Measurements from ENCODE around the gene STK25.
"Not testable (repeated sequence)": the region's sequence is repeated elsewhere in the genome, so short reads cannot be mapped to it uniquely, and the experiment has no call there.

Gene STK25

DNA sequence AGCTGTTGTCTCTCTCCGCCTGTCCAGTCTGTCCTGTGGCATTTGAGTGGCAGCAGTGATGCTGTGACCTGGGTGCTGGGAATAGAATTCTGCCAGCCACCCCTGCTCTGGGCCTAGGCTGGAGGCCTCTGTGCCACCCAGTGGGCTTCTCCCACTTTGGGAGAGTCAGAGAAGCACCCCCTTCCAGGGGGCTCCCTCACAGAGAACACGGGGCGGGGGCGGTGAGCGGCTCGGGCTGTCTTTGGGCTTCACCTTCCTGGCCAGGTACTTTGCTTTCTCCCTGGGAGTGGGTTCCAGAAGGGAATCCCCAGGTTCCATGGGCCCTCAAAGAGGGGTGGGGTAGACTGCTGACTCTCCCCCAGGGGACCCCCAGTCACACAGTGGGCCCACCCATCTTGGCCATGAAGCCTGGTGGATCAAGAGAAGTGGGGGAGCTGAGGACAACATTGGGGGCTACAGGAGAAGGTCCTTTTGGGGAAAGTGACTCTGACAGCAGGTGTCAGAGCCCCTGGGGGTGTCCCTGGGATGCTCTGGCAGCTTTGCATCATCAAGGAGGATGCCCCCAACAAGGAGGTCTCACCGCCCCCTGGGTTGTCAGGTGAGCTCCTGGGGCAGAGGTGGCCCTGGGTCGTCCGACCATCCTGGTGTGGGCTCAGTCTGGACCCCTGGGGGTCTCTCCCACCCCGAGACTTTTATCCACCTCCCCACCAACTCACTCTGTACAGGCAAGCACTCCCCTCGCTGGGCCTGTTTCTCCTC is 31.4 kb upstream of the STK25 start:
- DNase-seq (ENCODE audit: low read depth in 2 of 2), result no peak

DNA sequence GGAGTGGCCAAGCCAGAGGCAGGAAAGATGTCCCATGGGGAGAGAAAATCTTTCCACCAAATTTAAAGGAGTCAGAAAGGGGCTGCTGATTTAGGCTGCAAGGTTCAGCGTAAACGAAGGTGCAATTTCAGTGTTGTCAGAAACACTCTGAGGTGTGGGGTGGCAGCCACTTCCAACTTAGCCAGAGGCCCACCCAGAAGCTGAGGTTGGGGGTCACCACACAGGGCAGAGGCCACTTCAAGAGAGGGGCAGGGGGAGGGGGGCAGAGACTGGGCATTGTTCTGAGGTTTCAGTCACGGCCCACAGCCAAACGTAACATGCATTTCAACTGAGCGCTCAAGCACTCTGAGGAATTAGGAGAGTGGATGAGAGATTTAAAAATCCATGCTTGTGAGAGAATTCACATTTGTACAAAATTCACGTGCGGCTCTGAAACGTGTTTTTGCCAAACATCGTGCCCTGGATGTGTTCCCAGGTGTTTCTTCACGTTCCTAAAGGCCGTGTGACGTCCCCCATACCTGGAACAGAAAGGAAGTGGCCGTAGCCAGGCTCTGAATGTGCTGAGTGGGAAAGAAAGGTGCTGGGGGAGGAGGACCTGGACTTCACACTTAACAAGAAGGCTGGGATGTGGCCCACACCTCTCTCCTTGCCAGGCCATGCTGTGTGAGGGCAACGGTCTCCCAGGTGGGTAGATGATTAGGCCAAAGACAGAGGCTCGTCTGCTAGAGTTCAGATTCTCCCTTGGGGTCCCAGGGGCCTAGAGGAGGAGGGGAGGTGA is 30.6 kb upstream of the STK25 start:
- DNase-seq (ENCODE audit: low read depth in 2 of 2), result no peak

DNA sequence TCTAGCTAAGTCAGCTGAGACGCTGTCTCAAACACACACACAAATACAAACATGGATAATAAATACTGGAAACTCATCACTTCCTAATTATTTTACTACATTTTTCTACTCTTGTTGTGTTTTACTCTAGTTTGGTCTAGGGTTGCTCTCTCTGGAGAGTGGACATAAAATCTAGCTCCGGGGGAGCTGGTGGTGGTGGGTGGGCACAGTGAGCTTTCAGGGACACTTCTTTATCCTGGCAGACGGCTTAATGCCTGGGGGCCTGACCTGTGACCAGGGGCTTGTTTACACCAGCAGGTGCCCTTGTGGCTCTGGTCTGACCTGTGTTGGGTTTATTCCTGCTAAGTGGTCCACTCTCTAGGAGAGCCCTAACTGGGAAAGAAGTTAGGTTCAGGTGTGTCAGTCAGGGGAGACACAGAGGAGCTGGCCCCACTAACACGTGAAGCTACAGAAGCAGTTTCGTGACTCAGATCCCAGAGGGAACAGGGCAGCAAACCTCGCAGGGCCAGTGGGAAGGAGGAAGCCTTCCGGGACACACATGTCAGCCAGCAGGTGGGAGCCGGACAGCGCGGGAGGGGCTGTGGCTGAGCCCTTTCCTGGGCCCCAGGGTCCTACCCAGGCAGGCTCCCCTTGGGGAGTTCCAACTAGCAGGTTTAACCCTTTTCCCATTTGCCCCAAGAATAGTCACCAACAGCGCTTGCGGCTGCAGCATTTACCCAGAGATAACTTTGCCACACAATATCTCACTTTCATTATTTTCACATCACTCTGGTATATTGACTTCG is 27.7 kb upstream of the STK25 start:
- no peak for DNase-seq (ENCODE audit: low read depth in 2 of 2)

DNA sequence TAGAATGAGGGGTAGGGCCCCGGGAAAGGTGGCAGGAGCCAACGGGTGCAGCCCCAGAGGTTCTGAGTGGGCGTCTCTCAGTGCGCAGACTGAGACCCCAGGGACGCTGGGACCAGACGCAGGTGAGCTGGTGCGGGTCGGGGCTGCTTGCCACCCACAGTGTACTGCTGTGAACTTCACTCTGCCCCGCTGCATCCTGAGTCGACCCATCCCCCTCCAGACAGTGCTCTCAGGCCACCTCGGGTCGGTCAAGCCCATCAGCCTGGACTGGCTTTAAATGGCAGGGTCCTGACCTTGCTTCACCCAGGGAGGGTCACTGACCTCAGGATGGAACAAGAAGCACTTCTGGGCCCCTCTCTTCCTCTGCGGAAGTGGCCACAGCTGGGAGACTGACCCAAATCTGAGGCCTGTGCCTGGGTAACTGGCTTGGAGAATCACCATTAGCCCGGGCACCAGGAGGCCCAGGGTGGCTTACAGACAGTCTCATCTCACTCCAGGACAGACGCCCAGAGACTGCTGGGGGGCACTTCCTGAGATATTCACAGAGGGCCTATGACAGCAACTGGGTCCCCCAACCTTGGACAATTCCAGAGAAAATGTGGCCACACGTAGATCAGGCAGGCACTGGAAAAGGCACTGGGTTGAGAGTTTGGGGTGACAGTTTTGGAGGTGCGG is 26.5 kb upstream of the STK25 start:
- DNase-seq (ENCODE audit: low read depth in 2 of 2), result no peak

DNA sequence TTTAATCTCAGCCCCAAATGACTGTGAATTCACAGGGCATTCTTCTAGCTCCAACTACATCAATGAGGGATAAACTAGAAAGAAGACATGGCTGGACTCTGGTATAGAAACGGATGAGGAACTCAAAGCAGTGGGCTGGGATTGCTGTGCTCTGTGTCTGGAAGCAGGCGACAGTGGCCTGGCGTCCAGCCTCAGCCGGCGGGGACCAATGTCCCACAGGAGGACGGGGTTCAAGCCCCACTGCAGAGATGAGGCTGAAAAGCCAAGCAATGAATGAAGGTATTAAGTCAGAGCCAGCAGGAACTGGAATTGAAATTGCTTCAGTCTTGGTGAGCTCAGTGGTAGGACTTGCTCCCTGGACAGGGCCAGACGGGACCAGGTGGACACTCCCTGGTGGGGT is 25.9 kb upstream of the STK25 start:
- DNase-seq (ENCODE audit: low read depth in 2 of 2), result no peak

DNA sequence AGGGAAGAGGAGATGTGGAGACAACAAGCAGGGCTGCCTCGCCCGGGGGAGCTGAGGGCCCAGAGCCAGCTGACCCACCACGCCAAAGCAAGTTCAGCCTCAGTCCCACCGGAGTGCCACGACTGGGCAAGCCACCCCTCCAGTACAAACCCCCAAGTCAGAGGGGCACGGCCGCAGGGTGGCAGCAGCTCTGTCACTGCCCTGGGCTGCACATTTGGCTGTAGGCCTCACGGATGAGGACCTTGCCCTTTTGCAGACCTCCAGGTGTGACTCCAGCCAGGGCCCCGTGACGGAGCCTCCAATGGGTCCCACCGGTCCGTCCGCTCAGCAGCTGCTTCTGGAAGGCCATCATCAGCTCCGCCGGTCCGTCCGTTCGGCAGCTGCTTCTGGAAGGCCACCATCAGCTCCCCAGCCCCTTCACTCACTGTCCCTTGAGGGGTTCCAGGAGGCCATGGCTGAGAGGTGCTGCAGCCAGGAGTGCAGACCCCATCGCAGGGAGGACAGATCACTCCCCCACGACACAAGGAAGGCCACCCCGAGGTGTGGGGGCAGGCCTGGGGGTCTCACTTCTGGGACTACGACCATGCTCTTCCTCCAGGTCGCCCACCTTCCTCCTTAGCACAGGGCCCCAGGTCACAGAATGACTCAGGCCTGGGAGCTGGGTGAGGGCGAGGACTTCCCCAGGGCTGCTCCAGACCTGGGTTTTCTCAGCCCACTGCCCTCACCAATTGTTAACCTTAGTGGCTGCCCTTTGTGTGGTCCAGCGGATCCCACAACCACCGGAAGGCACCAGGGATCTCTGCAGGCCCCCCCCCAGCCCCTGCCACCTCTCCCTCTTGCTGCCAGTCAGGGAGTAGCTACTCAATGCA is 24.6 kb upstream of the STK25 start:
- no peak for DNase-seq (ENCODE audit: low read depth in 2 of 2)

DNA sequence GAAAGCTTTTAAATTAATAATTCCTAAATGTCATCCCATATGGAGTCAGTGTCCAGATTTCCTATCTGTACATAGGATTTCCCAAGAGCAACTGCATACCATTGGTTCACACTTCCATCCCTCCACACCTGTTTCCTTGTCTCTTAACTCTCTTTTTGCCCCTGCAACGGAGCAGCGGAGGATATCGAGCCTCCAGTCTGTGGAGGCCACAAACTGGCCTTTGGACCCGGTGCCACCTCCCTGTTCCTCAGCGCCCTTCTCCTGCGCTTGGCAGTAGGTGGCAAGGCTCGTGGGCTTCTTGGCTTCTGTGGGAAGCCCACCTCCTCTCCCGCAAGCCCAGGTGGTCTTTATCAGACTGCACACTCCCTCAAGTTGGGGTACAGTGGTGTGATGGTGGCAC is 23.8 kb upstream of the STK25 start:
- no peak for DNase-seq (ENCODE audit: low read depth in 2 of 2)

DNA sequence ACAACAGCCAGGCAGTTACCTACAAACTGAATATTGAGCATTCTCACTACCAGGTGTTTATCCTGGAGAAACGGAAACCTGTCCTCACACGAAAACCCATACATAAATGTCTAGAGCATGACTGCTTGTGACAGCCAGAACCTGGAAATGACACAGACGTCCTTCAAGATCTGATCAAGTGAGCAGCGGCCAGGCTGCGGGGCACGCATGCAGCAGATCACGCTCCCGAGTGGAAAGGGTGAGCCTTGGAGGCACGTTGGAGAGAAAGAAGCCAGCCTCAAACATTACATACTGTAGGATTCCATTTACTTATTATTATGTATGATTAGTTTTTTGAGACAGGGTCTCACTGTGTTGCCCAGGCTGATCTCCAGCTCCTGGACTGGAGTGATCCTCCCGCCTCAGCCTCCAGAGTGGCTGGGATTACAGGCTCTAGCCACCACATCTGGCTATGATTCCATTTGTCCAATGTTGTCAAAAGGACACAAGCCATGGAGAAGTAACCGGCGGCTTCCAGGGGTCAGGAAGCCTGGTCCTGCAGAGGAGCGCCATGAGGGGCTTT is 22.9 kb upstream of the STK25 start:
- DNase-seq (ENCODE audit: low read depth in 2 of 2), result no peak

DNA sequence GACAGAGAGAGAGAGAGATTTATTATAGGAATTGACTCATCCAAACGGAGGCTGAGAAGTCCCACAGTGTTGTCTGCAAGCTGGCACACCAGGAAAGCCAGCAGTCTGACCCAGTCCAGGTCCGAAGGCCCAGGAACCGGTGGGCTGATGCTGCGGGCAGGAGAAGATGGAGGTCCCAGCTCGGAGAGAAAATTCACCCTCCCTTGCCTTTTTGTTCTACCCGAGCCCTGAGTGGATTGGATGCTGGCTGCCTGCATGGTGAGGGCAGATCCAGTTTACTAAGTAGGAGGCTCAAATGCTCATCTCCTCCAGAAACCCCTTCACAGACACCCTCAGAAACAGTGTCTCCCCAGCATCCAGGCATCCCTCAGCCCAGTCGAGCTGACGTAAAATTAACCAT is 22.2 kb upstream of the STK25 start:
- DNase-seq (ENCODE audit: low read depth in 2 of 2), result no peak

DNA sequence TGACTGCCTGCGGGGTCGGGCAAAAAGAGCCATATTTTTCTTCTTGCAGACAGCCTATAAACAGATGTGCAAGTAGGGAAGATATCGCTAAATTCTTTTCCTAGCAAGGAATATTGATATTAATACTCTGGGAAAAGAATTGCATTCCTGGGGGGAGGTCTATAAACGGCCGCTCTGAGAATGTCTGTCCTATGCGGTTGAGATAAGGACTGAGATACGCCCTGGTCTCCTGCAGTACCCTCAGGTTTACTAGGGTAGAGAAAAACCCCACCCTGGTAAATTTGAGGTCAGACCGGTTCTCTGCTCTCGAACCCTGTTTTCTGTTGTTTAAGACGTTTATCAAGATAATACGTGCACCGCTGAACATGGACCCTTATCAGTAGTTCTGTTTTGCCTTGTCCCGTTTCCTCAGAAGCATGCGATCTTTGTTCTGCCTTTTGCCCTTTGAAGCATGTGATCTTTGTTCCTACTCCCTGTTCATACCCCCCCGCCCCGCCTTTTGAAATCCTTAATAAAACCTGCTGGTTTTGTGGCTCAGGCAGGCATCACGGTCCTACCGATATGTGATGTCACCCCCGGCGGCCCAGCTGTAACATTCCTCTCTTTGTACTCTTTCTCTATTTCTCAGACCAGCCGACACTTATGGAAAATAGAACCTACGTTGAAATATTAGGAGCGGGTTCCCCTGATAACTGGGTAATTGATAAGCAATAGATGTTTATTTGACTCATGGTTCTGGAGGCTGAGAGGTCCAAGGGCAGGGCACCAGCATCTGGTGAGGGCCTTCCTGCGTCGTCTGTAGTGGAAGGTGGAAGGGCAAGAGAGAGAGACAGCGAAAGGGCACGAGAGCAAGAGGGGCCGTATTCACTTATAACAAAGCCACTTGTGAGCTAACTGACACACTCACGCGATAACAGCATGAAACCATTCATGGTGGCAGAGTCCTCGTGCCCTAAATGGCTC is 17.7 kb upstream of the STK25 start:
- DNase-seq (ENCODE audit: low read depth in 2 of 2), result not testable (repeated sequence)

DNA sequence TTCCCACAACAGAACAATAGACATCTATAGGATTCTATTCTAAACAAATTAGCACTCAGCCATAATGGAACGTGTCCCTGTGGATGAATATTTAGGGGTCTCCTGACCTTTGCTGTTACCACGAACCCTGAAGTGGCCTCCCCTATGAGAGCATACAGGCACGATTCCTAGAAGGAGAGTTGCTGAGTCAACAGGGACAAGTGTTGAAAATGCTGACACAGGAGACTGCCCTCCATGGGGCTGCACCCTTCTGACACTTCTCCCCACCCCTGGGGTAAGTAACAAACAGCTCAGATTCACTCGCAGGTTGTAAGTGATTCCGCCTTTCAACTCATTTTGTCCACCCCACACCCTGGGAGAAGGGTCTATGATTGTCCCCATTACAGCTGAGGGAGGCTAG is 14.1 kb upstream of the STK25 start:
- DNase-seq (ENCODE audit: low read depth in 2 of 2), result no peak

DNA sequence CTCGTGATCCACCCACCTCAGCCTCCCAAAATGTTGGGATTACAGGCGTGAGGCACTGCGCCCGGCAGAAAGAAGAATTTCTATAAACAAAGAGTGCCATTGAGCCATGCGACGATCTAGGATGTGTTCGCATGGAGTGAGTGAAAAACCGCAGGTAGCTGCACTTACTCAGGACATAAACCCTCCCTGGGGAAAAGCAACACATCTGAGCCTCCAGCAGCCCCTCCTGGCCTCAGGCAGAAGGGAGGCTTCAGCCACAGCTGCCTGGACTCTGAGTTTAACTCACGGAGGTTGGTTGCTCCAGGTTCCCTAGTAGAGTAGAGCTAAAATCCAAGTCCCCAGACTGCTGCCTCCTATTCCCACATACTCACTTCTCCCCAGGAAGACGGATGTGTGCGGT is 11.3 kb upstream of the STK25 start:
- DNase-seq (ENCODE audit: low read depth in 2 of 2), result no peak

DNA sequence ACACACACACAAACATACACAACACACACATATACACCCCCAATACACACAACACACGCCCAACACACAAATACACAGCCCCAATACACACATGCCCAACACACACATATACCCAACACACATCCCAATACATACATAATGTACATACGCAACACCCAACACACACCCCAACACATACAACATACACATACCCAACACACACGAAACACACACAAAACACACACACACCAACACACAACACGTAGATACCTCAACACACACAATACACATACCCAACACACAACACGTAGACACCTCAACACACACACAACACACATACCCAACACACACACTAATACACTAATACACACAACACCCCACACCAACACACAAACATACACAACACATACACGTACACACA is 8.9 kb upstream of the STK25 start:
- DNase-seq (ENCODE audit: low read depth in 2 of 2), result no peak

DNA sequence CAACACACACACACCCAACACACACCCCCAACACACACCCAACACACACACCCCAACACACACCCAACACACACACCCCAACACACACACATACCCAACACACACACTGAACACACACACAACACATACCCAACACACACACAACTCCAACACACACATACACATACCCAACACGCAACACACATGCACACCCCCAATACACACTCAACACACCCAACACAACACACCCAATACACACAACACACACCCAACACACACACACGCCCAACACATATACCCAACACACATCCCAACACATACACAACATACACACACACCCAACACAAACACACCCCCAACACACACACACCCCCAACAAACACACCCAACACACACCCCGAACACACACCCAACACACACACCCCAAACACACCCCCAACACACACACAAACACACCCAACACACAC is 8.2 kb upstream of the STK25 start:
- DNase-seq (ENCODE audit: low read depth in 2 of 2), result no peak

DNA sequence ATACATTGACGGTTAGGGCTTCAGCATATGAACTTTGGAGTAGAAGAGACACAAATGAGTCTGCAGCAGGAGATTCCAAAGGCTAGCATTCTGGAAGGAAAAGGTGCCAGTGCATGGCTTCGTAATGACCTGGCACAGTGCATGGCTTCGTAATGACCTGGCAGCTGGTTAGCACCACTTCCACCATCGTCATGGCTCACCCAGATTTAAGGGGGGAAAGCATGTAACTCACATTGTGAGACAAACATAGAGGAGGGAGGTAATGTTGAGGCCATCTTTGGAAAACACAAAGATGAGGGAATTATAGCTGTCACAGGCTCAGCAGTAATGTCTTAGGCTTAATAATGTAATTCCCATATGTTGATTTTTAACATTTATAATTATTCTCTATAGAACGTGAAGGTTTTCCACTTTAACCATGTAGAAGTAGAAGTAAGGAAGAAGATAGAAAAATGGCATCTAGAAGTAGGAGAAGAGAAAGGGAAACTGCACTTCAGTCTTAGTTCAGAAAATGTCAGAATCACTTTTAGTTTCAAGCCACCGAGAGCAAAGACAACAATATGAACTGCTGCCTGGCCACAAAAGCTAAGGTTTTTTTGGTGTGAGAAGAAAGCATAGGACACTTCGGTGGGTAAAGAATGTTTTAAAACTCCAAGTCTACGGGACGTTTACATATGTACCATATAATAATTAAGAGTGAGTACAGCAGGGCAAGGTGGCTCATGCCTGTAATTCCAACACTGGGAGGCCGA is 6.8 kb upstream of the STK25 start:
- no peak for DNase-seq (ENCODE audit: low read depth in 2 of 2)

DNA sequence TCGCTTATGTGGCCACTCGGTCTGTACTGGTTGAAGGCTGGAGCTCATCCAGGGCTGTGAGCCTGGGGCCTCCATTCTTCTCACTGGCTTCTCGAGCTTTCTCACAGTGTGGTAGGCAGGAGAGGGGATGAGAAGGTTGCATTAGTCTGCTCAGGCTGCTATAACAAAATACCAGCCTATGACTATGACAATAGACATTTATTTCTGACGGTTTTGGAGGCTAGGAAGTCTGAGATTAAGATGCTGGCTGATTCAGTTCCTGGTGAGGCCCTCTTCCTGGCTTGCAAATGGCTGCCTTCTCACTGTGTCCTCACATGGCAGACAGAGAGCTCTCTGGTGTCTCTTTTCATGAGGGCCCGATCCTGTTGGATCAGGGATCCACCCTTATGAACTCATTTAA is 6.2 kb upstream of the STK25 start:
- DNase-seq (ENCODE audit: low read depth in 2 of 2), result no peak

DNA sequence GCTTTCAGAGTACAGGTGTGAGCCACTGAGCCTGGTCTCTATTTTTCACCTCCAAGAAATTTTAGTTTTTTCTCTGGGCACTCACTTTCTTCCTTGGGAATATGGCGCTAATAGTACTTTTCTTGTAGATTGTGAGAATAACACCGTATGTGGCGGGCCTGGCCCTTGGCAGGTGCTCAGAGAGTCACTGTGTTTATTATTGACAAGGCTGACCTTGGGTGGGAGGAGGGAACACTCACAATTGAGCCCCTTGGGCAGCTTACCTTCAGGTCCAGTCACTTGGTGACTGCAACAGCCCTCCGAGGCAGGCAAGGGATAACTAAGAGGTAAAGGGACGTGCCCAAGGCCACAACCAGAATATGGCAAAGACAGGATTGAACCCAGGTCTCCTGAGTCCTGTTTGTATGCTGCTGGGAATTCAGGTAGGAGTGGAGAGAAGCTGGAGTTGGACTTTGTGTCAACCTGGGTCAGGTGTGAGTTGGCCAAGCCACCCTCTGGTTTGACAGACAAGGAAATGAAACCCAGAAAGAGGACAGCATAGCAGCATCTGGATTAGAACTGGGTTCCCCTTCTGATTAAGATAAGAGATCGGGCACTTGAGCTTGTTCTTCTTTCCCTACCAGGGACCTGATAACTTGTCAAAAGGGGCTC is 2.8 kb upstream of the STK25 start:
- no peak for DNase-seq (ENCODE audit: low read depth in 2 of 2)

DNA sequence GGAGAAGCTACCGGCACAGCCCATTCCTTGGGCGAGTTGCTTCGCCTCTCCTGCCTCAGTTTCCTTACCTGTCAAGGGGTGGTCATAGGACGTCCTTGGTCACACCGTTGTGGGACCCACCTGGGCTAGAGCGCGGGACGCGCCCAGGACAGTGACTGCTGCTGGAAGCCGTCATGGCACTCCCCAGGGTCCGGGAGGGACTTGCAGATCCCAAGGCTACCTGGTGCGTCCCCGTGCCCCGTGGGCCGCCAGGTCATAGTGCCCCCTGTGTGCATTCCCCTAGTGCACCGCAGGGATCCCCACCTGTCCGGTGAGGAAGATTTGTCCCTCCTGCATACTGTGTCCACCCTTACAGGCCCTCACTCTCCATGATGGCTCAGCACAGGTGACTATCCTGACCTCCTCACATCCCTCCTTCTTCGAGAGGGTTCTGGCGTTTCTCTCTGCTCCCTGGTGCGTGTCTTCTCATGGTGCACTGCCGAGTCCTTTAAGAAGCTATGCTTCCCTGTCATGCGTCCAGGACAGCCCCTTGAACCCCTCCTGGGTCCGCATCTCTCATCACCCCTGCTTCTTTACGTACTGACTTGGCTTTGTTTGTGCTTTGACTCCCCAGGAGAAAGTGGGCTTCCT is 886 bp upstream of the STK25 start:
- no peak for DNase-seq (ENCODE audit: low read depth in 2 of 2)

All from activated CD8-positive, alpha-beta memory T cell treated with anti-CD3 and anti-CD28 coated beads for 4 hours (primary cell).